Measurements from ENCODE around the gene CACHD1. TPM values are rescaled to one million over a fixed set of nuclear protein-coding genes. Genes with fewer than 3 reads are reported as not detected.

The CACHD1 gene
- total RNA-seq, 1 experiment from 2014 or later = 8.4 TPM

- RAD21 ChIA-PET (ENCODE audit: low non-redundant PET in 1 of 2, low total read pairs in 2 of 2, uncharacterized antibody in 2 of 2, unreplicated experiment in 2 of 2) = no interaction called here
- Histone ChIP-seq H3K27me3 (ENCODE audit: insufficient read depth, low read length) (no peaks in the 10 kb centered on the region), H3K4me2 (ENCODE audit: low read length) (no peak overlapping the region), H3K9me2 (ENCODE audit: insufficient read depth) (no peaks in the 10 kb centered on the region), H3K4me3 (replicated peaks in 1 of 2; ENCODE audit: low read depth in 1 of 2, low read length in 2 of 2) (no peak overlapping the region), H3K9me3 (ENCODE audit: control insufficient read depth in 1 of 2, insufficient read depth in 1 of 2, low read depth in 1 of 2, low read length in 2 of 2) (no peaks in the 10 kb centered on the region), H3K36me3 (ENCODE audit: control insufficient read depth in 1 of 2, insufficient read depth in 2 of 2, low read length in 2 of 2) (no peaks in the 10 kb centered on the region), H3K27ac (ENCODE audit: low read depth, low read length) (no peak overlapping the region), H3K9ac (ENCODE audit: low read length) (no peak overlapping the region), H3K4me1 (ENCODE audit: control insufficient read depth in 1 of 2, insufficient read depth in 2 of 2, low read length in 2 of 2) (no peaks in the 10 kb centered on the region), H2AFZ (ENCODE audit: low read depth, low read length, poor library complexity, severe bottlenecking) (no peak overlapping the region), H4K20me1 (ENCODE audit: insufficient read depth) (no peaks in the 10 kb centered on the region), H3K79me2 (ENCODE audit: insufficient read depth, low read length) (0 out of 2 replicates have a peak, but pooled peaks cover 2% of the 10 kb centered on the region)
- TF ChIP-seq, protein P1, sequence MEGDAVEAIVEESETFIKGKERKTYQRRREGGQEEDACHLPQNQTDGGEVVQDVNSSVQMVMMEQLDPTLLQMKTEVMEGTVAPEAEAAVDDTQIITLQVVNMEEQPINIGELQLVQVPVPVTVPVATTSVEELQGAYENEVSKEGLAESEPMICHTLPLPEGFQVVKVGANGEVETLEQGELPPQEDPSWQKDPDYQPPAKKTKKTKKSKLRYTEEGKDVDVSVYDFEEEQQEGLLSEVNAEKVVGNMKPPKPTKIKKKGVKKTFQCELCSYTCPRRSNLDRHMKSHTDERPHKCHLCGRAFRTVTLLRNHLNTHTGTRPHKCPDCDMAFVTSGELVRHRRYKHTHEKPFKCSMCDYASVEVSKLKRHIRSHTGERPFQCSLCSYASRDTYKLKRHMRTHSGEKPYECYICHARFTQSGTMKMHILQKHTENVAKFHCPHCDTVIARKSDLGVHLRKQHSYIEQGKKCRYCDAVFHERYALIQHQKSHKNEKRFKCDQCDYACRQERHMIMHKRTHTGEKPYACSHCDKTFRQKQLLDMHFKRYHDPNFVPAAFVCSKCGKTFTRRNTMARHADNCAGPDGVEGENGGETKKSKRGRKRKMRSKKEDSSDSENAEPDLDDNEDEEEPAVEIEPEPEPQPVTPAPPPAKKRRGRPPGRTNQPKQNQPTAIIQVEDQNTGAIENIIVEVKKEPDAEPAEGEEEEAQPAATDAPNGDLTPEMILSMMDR (IDR thresholded peaks at IDR 0.05 in 2 of 3, conservative IDR thresholded peaks at IDR 0.05 in 1 of 3; ENCODE audit: borderline replicate concordance in 1 of 3, insufficient read depth in 1 of 3, low read depth in 2 of 3, low read length in 2 of 3) = no peak
- TF ChIP-seq ZFX (IDR thresholded peaks at IDR 0.05) (no peak), ELF1 (IDR thresholded peaks at IDR 0.05; ENCODE audit: borderline replicate concordance, low read depth) (no peak), EZH2phosphoT487 (IDR thresholded peaks at IDR 0.05; ENCODE audit: borderline replicate concordance) (no peak), CEBPB (IDR thresholded peaks at IDR 0.05; ENCODE audit: low read depth) (no peak), SRF (IDR thresholded peaks at IDR 0.05; ENCODE audit: low read depth) (no peak)
- TF ChIP-seq, protein P2, sequence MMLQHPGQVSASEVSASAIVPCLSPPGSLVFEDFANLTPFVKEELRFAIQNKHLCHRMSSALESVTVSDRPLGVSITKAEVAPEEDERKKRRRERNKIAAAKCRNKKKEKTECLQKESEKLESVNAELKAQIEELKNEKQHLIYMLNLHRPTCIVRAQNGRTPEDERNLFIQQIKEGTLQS (IDR thresholded peaks at IDR 0.05) = no peak
- CTCF ChIA-PET = no interaction called here
- intact Hi-C loops (cut with micrococcal nuclease) = no loop called here
- BruUV-seq (replicated peaks) = no TSS peak
- POLR2A ChIA-PET = no interaction called here
- DNase-seq (ENCODE audit: low read depth, low spot score) (no peak), ATAC-seq (no peak)
These were observed 68.5 kb downstream of the CACHD1 start for GRCh38 chr1:64538389-64538788.

DNA sequence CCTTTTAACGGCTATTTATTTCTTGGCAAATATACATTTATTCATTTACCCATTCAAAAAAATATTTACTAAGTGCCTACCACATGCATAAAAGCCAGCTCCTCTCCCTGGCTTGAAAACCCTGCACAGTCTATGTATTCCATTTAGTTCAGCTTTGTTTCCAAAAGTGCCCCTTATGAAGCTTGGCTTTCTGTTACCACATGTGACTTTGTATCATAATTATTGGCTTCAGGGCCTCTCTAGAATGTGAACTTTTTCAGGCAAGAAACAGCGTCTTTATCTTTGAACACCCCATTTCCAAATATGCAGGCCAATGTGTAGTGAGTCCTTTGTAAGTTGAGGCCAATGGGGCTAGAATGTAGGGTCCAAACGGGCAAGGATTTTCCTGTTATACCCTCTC, 69.4 kb downstream of the CACHD1 start:
- H4K20me1 ChIP-seq (ENCODE audit: insufficient read depth) = no peaks in the 10 kb centered on the region
- no peak overlapping the region for H3K27ac ChIP-seq (ENCODE audit: low read depth, low read length)
- no TSS peak for BruUV-seq (replicated peaks)
- no peak overlapping the region for H2AFZ ChIP-seq (ENCODE audit: low read depth, low read length, poor library complexity, severe bottlenecking)
- RAD21 ChIA-PET (ENCODE audit: low non-redundant PET in 1 of 2, low total read pairs in 2 of 2, uncharacterized antibody in 2 of 2, unreplicated experiment in 2 of 2) = no interaction called here
- no peak overlapping the region for H3K4me2 ChIP-seq (ENCODE audit: low read length)
- DNase-seq (ENCODE audit: low read depth, low spot score) (no peak), ATAC-seq (no peak)
- no peak overlapping the region for H3K4me3 ChIP-seq (replicated peaks in 1 of 2; ENCODE audit: low read depth in 1 of 2, low read length in 2 of 2)
- no peak for TF ChIP-seq JUND (IDR thresholded peaks at IDR 0.05)
- TF ChIP-seq ZNF274 (IDR thresholded peaks at IDR 0.05; ENCODE audit: low read depth, low read length) = no peak
- TF ChIP-seq ELF1 (IDR thresholded peaks at IDR 0.05; ENCODE audit: borderline replicate concordance, low read depth) = no peak
- TF ChIP-seq, protein P1 (IDR thresholded peaks at IDR 0.05 in 2 of 3, conservative IDR thresholded peaks at IDR 0.05 in 1 of 3; ENCODE audit: borderline replicate concordance in 1 of 3, insufficient read depth in 1 of 3, low read depth in 2 of 3, low read length in 2 of 3) = no peak
- TF ChIP-seq RAD21 (IDR thresholded peaks at IDR 0.05; ENCODE audit: low read depth) = no peak
- TF ChIP-seq EZH2 (IDR thresholded peaks at IDR 0.05) = no peak
- H3K79me2 ChIP-seq (ENCODE audit: insufficient read depth, low read length) = 0 out of 2 replicates have a peak, but pooled peaks cover 2% of the 10 kb centered on the region
- CTCF ChIA-PET = no interaction called here
- intact Hi-C loops (cut with micrococcal nuclease) = no loop called here
- H3K9me3 ChIP-seq (ENCODE audit: control insufficient read depth in 1 of 2, insufficient read depth in 1 of 2, low read depth in 1 of 2, low read length in 2 of 2) = no peaks in the 10 kb centered on the region
- no peak overlapping the region for H3K9ac ChIP-seq (ENCODE audit: low read length)
- H3K9me2 ChIP-seq (ENCODE audit: insufficient read depth) = no peaks in the 10 kb centered on the region
- no peaks in the 10 kb centered on the region for H3K27me3 ChIP-seq (ENCODE audit: insufficient read depth, low read length)
- POLR2A ChIA-PET = no interaction called here
- no peaks in the 10 kb centered on the region for H3K36me3 ChIP-seq (ENCODE audit: control insufficient read depth in 1 of 2, insufficient read depth in 2 of 2, low read length in 2 of 2)
- no peaks in the 10 kb centered on the region for H3K4me1 ChIP-seq (ENCODE audit: control insufficient read depth in 1 of 2, insufficient read depth in 2 of 2, low read length in 2 of 2)

Measured in HCT116 (cell line).